Neuronal stem cell (in vitro differentiated cells): ENCODE results near the gene NFS1.

Experiments
- DNase-seq: peaks from one replicate; pipeline ENCODE4 v3.0.0-alpha.2; 2013; ENCODE audit warnings: low spot score
- H2AFZ ChIP-seq: one replicate; pipeline ENCODE4 v1.6.1; 2013; ENCODE audit warnings: mild to moderate bottlenecking, low read length, inconsistent platforms
- H2AK5ac ChIP-seq: 2 replicates; pipeline ENCODE4 v1.6.1; 2013; ENCODE audit warnings: low read depth, mild to moderate bottlenecking, inconsistent platforms, low read length, moderate library complexity, mixed read lengths
- H2BK120ac ChIP-seq: 2 replicates; pipeline ENCODE4 v1.6.1; 2013; ENCODE audit warnings: low read depth, mild to moderate bottlenecking, inconsistent platforms, low read length, moderate library complexity, mixed read lengths
- H2BK12ac ChIP-seq: one replicate; pipeline ENCODE4 v1.6.1; 2013; ENCODE audit warnings: low read length, inconsistent platforms
- H2BK15ac ChIP-seq: 2 replicates; pipeline ENCODE4 v1.6.1; 2013; ENCODE audit warnings: mild to moderate bottlenecking, low read length, inconsistent platforms, mixed read lengths
- H2BK5ac ChIP-seq: one replicate; pipeline ENCODE4 v1.6.1; 2013; ENCODE audit warnings: inconsistent platforms, mild to moderate bottlenecking, low read length, moderate library complexity
- H3K14ac ChIP-seq: one replicate; pipeline ENCODE4 v1.6.1; 2013; ENCODE audit warnings: low read length, inconsistent platforms
- H3K18ac ChIP-seq: 2 replicates; pipeline ENCODE4 v1.6.1; 2013; ENCODE audit warnings: low read length, inconsistent platforms
- H3K23ac ChIP-seq: 2 replicates; pipeline ENCODE4 v1.6.1; 2013; ENCODE audit warnings: low read depth, mild to moderate bottlenecking, mixed read lengths, low read length, inconsistent platforms; ENCODE audit not compliant: poor library complexity
- H3K27ac ChIP-seq: replicated peaks from 3 replicates; pipeline ENCODE4 v1.5.1; 2013; ENCODE audit warnings: low read length, inconsistent platforms
- H3K27me3 ChIP-seq, 3 experiments: 2 replicates each; pipeline ENCODE4 v1.6.1; 2013; ENCODE audit warnings: low read length in 3 of 3, mild to moderate bottlenecking in 2 of 3, inconsistent platforms in 1 of 3, low read depth in 1 of 3, mixed read lengths in 1 of 3, moderate library complexity in 1 of 3; ENCODE audit not compliant: control insufficient read depth in 3 of 3, insufficient read depth in 3 of 3
- H3K36me3 ChIP-seq, 2 donors: replicated peaks in 1 of 2; 2 replicates each; pipeline ENCODE4 v1.6.1; 2013; ENCODE audit warnings: low read length in 2 of 2; ENCODE audit not compliant: control insufficient read depth in 2 of 2, insufficient read depth in 2 of 2
- H3K4ac ChIP-seq: 2 replicates; pipeline ENCODE4 v1.6.1; 2013; ENCODE audit warnings: inconsistent platforms, mild to moderate bottlenecking, low read length, moderate library complexity
- H3K4me1 ChIP-seq, 2 donors: 1 replicate in 1 of 2; 2 replicates in 1 of 2; pipeline ENCODE4 v1.6.1; 2013; ENCODE audit warnings: low read length in 2 of 2, low read depth in 1 of 2; ENCODE audit not compliant: control insufficient read depth in 2 of 2, insufficient read depth in 1 of 2
- H3K4me2 ChIP-seq: one replicate; pipeline ENCODE4 v1.6.1; 2013; ENCODE audit warnings: mild to moderate bottlenecking, low read length, inconsistent platforms; ENCODE audit not compliant: insufficient read depth, poor library complexity, severe bottlenecking
- H3K4me3 ChIP-seq, 2 donors: 2 replicates each; pipeline ENCODE4 v1.5.1; 2013; ENCODE audit warnings: low read length in 2 of 2, mild to moderate bottlenecking in 2 of 2, inconsistent platforms in 1 of 2, moderate library complexity in 1 of 2
- H3K79me1 ChIP-seq: one replicate; pipeline ENCODE4 v1.6.1; 2013; ENCODE audit warnings: low read depth, mild to moderate bottlenecking, inconsistent platforms, low read length, moderate library complexity
- H3K9ac ChIP-seq: one replicate; pipeline ENCODE4 v1.6.1; 2013; ENCODE audit warnings: mild to moderate bottlenecking, low read depth, low read length, inconsistent platforms; ENCODE audit not compliant: poor library complexity
- H3K9me3 ChIP-seq, 2 donors: replicated peaks in 1 of 2; 2 replicates each; pipeline versions ENCODE3 to v1.6.1; 2013; ENCODE audit warnings: low read length in 2 of 2, mild to moderate bottlenecking in 2 of 2, inconsistent platforms in 1 of 2, low read depth in 1 of 2, mixed read lengths in 1 of 2, moderate library complexity in 1 of 2; ENCODE audit not compliant: control insufficient read depth in 2 of 2, insufficient read depth in 1 of 2
- H4K8ac ChIP-seq: one replicate; pipeline ENCODE4 v1.6.1; 2013; ENCODE audit warnings: low read depth, mild to moderate bottlenecking, inconsistent platforms, low read length, moderate library complexity
- H4K91ac ChIP-seq: one replicate; pipeline ENCODE4 v1.6.1; 2013; ENCODE audit warnings: low read length, low read depth, mild to moderate bottlenecking, inconsistent platforms; ENCODE audit not compliant: poor library complexity
- WGBS, 2 donors: extraction: QIAGEN DNeasy Blood & Tissue Kit; methylation state at CpG; one replicate each; pipeline ENCODE4 v1.1.7; 2013; ENCODE audit warnings: missing lambda C conversion rate in 2 of 2, mixed read lengths in 1 of 2; ENCODE audit not compliant: insufficient read length in 2 of 2, insufficient replicate concordance in 1 of 2; ENCODE audit errors: extremely low coverage in 2 of 2; 5-methylcytosine and 5-hydroxymethylcytosine counted together

Gene NFS1

GRCh38 chr20:35702824-35703695 lies 3.9 kb upstream of the NFS1 start:
- Histone ChIP-seq H3K4me1 (peaks cover 4 to 5% of the 10 kb centered on the region in 2 donors), H3K14ac (no peak overlapping the region), H3K4ac (no peak overlapping the region), H3K4me2 (no peak overlapping the region), H2BK120ac (no peak overlapping the region), H3K27ac (no peak overlapping the region), H2BK12ac (no peak overlapping the region), H2AFZ (no peak overlapping the region), H3K9me3 (no peaks in the 10 kb centered on the region), H3K27me3 (no peaks in the 10 kb centered on the region), H3K23ac (no peak overlapping the region), H3K18ac (no peak overlapping the region), H3K9ac (no peak overlapping the region), H2AK5ac (no peak overlapping the region), H3K4me3 (no peak overlapping the region), H3K79me1 (peaks cover 5% of the 10 kb centered on the region), H4K8ac (no peak overlapping the region), H2BK15ac (no peak overlapping the region), H4K91ac (no peak overlapping the region), H2BK5ac (no peak overlapping the region), H3K36me3 (peaks cover 16 to 77% of the 10 kb centered on the region in 2 donors)
- WGBS, 2 donors = no CpG with 5 or more reads among the region's 4 CpGs
- no peak for DNase-seq

DNA sequence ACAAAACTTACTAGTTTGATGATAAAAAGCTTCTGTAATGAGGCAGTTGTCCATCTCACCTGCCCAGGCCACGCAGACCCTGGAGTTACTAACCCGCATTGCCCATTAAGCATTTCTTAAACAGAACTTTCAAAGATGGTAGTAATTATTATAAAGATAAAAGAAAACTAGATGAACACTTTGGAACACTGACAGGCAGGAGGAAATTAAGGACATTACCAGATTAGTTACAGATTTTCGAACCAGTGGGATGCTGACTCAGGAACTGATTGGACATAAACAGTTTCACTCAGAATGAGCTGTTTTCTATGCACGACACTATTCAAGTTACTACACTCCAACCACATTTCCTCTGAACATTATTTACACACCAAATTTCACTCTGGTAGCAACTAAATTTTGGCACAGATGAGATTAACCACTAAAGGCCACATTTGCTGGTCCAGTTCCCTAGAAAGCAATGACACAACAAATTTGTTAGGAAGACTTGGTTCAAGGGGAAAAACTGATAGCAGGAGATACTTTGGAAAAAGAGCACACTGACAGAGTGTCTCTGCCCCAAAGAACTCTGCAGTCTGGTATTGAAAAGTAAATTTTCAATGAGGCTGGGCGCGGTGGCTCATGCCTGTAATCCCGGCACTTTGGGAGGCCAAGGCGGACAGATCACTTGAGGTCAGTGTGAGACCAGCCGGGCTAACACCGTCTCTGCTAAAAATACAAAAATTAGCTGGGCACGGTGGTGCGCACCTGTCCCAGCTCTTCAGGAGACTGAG lies 3.1 kb upstream of the NFS1 start:
- Histone ChIP-seq H2AK5ac (no peak overlapping the region), H2AFZ (no peak overlapping the region), H3K23ac (no peak overlapping the region), H3K27me3 (no peaks in the 10 kb centered on the region), H3K14ac (no peak overlapping the region), H2BK120ac (no peak overlapping the region), H4K91ac (no peak overlapping the region), H3K36me3 (peaks cover 16 to 69% of the 10 kb centered on the region in 2 donors), H2BK15ac (no peak overlapping the region), H3K4me2 (no peak overlapping the region), H3K9me3 (no peaks in the 10 kb centered on the region), H4K8ac (no peak overlapping the region), H2BK12ac (no peak overlapping the region), H3K4ac (no peak overlapping the region), H2BK5ac (no peak overlapping the region), H3K4me3 (no peak overlapping the region), H3K9ac (no peak overlapping the region), H3K27ac (no peak overlapping the region), H3K79me1 (peaks cover 8% of the 10 kb centered on the region), H3K18ac (no peak overlapping the region), H3K4me1 (peaks cover 5 to 9% of the 10 kb centered on the region in 2 donors)
- DNase-seq = no peak
- WGBS, 2 donors = no CpG with 5 or more reads among the region's 12 CpGs

DNA sequence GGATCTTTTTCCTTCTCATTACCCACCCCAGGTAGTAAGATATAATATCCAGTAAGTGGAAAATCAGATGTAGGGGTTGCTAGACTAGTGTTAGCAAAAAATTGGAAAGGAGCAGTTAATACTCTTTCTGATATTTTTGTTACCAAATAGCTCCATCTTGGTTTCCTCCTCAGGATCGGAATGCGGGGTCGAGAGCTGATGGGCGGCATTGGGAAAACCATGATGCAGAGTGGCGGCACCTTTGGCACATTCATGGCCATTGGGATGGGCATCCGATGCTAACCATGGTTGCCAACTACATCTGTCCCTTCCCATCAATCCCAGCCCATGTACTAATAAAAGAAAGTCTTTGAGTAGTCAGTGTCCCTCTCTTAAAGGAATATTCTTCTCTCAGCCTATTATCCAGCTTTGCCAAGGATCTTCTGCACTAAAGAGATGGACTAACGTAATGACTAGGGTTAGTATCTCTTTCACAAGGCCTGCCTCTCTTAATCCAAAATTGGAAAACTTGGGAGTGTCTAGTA lies 1.5 kb upstream of the NFS1 start:
- Histone ChIP-seq H4K91ac (no peak overlapping the region), H3K14ac (no peak overlapping the region), H3K9ac (no peak overlapping the region), H2BK120ac (no peak overlapping the region), H2BK15ac (no peak overlapping the region), H3K36me3 (peaks cover 10 to 57% of the 10 kb centered on the region in 2 donors), H3K27me3 (no peaks in the 10 kb centered on the region), H2BK12ac (no peak overlapping the region), H2AFZ (no peak overlapping the region), H3K79me1 (peaks cover 8% of the 10 kb centered on the region), H2BK5ac (no peak overlapping the region), H3K9me3 (no peaks in the 10 kb centered on the region), H3K23ac (no peak overlapping the region), H4K8ac (no peak overlapping the region), H3K27ac (no peak overlapping the region), H3K4me1 (peaks cover 5 to 9% of the 10 kb centered on the region in 2 donors), H3K4me2 (no peak overlapping the region), H3K4ac (no peak overlapping the region), H2AK5ac (no peak overlapping the region), H3K18ac (no peak overlapping the region), H3K4me3 (peak overlapping the region in 1 of 2 donors; percentile 88)
- no peak for DNase-seq
- WGBS, 2 donors = no CpG with 5 or more reads among the region's 7 CpGs
